Stomach smooth muscle (tissue), 2 donors: Measurements from ENCODE around the gene CCDC170.
"Not testable (repeated sequence)": the region's sequence is repeated elsewhere in the genome, so short reads cannot be mapped to it uniquely, and the experiment has no call there.

Source experiments
- H3K27ac ChIP-seq: one replicate; pipeline ENCODE4 v1.7.0; 2013; ENCODE audit warnings: mild to moderate bottlenecking, low read length, inconsistent platforms
- H3K27me3 ChIP-seq, 2 donors: one replicate each; pipeline ENCODE4 v1.7.0; 2013; ENCODE audit warnings: low read length in 2 of 2; ENCODE audit not compliant: insufficient read depth in 2 of 2, control insufficient read depth in 1 of 2
- H3K36me3 ChIP-seq, 2 donors: one replicate each; pipeline ENCODE4 v1.7.0; 2013; ENCODE audit warnings: low read length in 2 of 2; ENCODE audit not compliant: control insufficient read depth in 2 of 2, insufficient read depth in 2 of 2
- H3K4me1 ChIP-seq: one replicate; pipeline ENCODE4 v1.7.0; 2013; ENCODE audit warnings: low read length; ENCODE audit not compliant: control insufficient read depth, insufficient read depth
- H3K4me3 ChIP-seq, 2 donors: one replicate each; pipeline ENCODE4 v1.7.0; 2013; ENCODE audit warnings: low read length in 2 of 2
- H3K9ac ChIP-seq, 2 donors: one replicate each; pipeline ENCODE4 v1.7.0; 2013; ENCODE audit warnings: low read length in 2 of 2, mild to moderate bottlenecking in 1 of 2
- H3K9me3 ChIP-seq, 2 donors: one replicate each; pipeline ENCODE4 v1.7.0; 2013; ENCODE audit warnings: low read length in 2 of 2; ENCODE audit not compliant: control insufficient read depth in 2 of 2
- donor health status: healthy.
- donor health status: Pancreatic carcinoma.

Gene CCDC170

DNA sequence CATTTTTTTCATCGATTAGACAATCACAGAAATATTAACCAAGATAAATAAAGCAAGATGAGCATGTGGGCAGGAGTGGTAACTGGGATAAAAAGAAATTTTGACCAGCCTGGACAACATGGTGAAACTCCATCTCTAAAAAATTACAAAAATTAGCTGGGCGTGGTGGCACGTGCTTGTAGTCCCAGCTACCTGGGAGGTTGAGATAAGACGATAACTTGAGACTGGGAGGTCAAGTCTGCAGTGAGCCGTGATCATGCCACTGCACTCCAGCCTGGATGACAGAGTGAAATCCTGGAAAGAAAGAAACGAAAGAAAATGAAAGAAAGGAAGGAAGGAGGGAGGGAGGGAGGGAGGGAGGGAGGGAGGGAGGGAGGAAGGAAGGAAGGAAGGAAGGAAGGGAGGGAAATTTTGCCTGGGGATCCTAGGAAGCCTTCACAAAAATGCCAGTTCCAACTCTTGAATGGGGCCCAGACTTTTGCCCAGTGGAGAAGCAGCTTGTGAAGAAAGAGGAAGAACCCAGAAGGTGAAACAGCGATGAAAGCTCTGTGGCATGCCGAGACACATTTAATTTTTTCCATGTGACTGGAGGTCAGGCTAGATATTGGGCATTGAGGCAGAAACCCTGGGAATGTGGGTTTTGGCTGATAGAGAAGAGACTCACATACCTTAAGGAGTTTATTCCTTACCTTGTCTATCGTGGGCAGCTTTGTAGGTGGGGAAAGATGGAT lies 20.3 kb downstream of the CCDC170 start:
- Histone ChIP-seq H3K9me3 (peaks cover 0 to 2% of the 10 kb centered on the region in 2 donors), H3K9ac (no peak overlapping the region), H3K36me3 (no peaks in the 10 kb centered on the region), H3K4me1 (no peaks in the 10 kb centered on the region), H3K4me3 (no peak overlapping the region), H3K27me3 (no peaks in the 10 kb centered on the region), H3K27ac (no peak overlapping the region)

DNA sequence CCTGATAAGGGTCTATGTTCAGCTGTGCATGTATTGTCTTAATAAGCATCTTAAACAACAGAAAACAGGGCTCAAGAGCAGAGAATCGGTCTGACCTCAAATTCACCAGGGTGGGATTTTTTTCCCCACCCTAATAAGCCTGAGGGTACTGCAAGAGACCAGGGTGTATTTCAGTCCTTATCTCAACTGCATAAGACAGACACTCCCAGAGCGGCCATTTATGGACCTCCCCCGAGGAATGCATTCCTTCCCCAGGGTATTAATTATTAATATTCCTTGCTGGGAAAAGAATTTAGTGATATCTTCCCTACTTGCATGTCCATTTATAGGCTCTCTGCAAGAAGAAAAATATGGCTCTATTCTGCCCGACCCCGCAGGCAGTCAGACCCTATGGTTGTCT lies 25.2 kb downstream of the CCDC170 start:
- H3K4me1 ChIP-seq, H3K27me3 ChIP-seq, H3K9me3 ChIP-seq, H3K4me3 ChIP-seq, H3K36me3 ChIP-seq, H3K9ac ChIP-seq, H3K27ac ChIP-seq: not testable (repeated sequence)

DNA sequence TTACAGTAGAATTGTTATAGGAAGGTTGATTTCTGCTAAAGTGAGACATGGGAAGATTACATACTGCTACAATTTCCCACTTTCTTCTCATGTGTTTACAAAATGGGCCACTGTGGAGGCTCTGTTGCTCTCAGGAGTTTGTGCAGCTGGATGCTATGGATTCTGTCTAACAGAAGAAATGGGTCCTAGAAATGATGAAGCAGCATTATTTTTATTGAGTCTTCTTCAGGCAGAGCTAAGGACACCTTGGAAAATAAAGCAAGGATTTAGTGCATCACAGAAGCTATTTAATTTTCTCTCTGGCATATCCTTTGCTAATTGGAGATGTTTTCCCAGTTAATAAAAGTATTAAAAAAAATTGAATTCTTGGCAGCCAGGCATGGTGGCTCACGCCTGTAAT lies 29.2 kb downstream of the CCDC170 start:
- Histone ChIP-seq H3K4me1 (no peaks in the 10 kb centered on the region), H3K36me3 (no peaks in the 10 kb centered on the region), H3K27me3 (no peaks in the 10 kb centered on the region), H3K9ac (no peak overlapping the region), H3K4me3 (no peak overlapping the region), H3K27ac (no peak overlapping the region), H3K9me3 (peaks cover 2% of the 10 kb centered on the region in 2 donors)

DNA sequence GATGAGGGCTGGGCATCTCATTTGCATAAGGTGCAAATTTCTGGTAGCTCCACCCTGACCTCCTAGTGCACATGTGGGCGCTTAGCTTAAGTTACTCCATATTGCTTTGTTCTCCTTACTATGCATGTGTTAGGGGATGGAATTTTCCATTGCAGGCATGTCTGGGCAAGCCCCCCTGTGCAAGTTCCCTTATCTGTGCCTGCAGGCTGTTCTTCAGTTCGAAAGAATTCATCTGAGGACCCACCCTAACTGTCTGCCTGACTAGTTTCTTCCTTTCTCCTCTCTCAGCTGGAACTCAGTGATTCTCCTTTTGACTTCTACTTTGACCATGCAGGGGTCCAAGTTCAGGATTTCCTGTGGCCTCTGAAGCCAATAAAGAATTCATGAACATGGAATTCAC lies 30.2 kb downstream of the CCDC170 start:
- H3K27ac ChIP-seq, result no peak overlapping the region
- no peaks in the 10 kb centered on the region for H3K36me3 ChIP-seq
- no peaks in the 10 kb centered on the region for H3K27me3 ChIP-seq
- H3K9me3 ChIP-seq, result peaks cover 0 to 2% of the 10 kb centered on the region in 2 donors
- H3K9ac ChIP-seq, result no peak overlapping the region
- H3K4me1 ChIP-seq, result no peaks in the 10 kb centered on the region
- no peak overlapping the region for H3K4me3 ChIP-seq

DNA sequence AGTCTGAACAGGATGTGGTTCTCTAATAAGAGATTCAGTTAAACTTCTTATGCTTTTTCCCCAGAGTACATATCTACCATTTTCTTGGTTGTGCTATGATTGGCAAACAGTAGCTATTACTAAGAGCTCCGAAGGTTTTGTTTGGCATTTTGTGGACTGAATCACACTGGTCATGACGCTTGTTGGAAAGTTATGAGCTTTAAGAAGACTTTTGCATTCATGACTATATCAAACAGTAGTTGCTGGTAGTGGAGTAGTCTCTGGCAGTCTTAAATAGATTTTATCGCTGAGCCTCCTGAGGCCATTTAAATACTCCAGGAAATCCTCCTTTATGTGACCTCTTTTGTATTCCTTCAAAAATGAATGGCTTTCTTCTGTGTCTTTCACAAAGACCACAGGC lies 40.8 kb downstream of the CCDC170 start:
- no peak overlapping the region for H3K4me3 ChIP-seq
- H3K27me3 ChIP-seq, result no peaks in the 10 kb centered on the region
- H3K9ac ChIP-seq, result no peak overlapping the region
- H3K4me1 ChIP-seq, result no peaks in the 10 kb centered on the region
- no peak overlapping the region for H3K27ac ChIP-seq
- no peaks in the 10 kb centered on the region for H3K36me3 ChIP-seq
- no peaks in the 10 kb centered on the region for H3K9me3 ChIP-seq

DNA sequence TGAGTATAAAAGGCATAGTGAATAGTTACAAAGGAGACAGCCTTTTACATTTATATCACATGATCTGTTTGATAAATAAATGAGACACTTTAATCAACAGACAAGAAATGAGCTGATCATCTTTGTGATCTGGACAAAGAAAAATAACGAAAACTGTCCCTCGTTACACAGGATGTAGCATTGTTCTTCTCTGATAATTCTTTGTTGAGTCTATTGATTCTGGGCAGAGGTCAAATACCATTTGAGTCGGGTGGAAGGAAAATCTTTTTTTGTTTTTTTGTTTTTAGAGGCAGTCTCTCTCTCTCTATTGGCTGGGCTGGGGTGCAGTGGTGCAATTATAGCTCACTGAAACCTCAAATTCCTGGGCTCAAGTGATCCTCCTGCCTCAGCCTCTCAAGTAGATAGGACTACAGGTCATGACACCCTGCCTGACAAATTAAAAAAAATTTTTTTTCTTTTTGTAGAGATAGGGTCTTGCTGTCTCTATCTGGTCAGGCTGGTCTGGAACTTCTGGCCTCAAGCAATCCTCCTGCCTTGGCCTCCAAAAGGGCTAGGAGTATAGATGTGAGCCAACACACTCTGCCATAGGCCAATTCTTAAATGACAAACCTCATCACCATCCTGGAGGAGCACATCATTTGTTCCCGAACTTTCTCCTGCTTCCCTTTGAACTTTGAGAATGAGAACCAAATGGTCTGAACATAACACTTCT lies 41.8 kb downstream of the CCDC170 start:
- Histone ChIP-seq H3K4me1 (no peaks in the 10 kb centered on the region), H3K4me3 (no peak overlapping the region), H3K36me3 (no peaks in the 10 kb centered on the region), H3K27ac (no peak overlapping the region), H3K9me3 (peaks cover 0 to 5% of the 10 kb centered on the region in 2 donors), H3K27me3 (no peaks in the 10 kb centered on the region), H3K9ac (no peak overlapping the region)

DNA sequence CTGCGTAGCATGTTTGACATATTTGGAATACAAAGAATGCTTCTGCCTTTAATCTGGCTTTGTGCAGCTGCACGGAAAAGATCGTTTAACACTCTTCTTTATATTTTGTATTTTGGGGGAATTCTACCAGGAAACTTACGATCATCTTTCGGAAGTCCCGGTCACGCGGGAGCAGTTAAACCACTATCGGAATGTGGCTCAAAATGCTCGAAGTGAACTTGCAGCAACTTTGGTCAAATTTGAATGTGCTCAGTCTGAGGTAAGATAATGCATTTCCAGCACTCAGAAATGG lies 42.3 kb downstream of the CCDC170 start:
- Histone ChIP-seq H3K27me3 (no peaks in the 10 kb centered on the region), H3K9ac (no peak overlapping the region), H3K36me3 (no peaks in the 10 kb centered on the region), H3K4me1 (no peaks in the 10 kb centered on the region), H3K4me3 (no peak overlapping the region), H3K27ac (no peak overlapping the region), H3K9me3 (peaks cover 0 to 7% of the 10 kb centered on the region in 2 donors)

DNA sequence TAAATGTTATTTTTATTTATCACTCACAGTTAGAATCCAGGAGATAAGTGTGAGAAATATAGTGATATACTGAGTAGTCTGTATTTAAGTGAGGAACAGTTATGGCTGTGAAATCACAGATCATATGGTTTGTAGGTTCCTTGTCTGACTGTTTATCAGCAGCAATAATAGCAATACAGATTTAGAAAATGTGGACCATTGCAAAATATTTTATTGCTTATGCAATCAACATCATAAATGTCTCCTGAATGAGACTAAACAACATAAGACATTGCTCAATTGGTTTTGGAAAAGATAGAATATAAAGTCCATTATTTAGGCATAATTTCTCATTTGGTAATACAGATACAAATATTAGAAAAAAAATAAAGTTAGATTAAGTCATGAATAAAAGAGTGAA lies 43.7 kb downstream of the CCDC170 start:
- Histone ChIP-seq H3K9ac (no peak overlapping the region), H3K4me3 (no peak overlapping the region), H3K27me3 (no peaks in the 10 kb centered on the region), H3K27ac (no peak overlapping the region), H3K9me3 (peaks cover 0 to 7% of the 10 kb centered on the region in 2 donors), H3K36me3 (no peaks in the 10 kb centered on the region), H3K4me1 (no peaks in the 10 kb centered on the region)

DNA sequence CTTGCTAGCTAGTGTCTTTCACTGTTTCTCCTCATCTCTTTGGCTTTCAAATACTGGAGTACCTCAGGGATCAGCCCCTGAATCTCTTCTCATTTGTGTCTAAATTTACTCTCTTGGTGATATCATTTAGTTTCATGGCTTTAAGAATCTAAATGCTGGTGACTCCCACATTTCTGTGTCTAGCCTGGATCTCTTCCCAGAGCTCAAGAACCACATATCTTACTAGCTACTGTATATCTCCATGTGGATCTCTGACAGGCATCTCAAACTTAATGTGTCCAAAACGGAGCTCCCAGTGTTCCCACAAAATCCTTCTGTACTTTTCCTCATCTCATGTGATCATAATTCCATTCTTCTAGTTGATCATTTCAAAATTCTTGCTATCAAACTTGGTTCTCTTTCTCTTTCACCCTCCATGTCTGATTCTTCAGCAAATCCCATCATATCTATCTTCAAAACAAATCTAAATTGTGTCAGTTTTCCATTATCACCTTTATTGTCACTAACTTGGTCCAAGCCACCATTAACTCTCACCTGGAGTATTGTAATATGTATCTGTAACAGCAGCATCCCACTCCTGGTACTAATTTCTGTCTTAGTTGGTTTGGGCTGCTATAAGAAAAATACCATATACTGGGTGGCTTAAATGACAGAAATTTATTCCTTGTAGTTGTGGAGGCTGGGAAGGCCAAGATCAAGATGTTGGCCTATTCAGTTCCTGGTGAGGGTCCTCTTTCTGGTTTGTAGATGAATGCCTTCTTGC lies 45.9 kb downstream of the CCDC170 start:
- H3K4me3 ChIP-seq, result no peak overlapping the region

DNA sequence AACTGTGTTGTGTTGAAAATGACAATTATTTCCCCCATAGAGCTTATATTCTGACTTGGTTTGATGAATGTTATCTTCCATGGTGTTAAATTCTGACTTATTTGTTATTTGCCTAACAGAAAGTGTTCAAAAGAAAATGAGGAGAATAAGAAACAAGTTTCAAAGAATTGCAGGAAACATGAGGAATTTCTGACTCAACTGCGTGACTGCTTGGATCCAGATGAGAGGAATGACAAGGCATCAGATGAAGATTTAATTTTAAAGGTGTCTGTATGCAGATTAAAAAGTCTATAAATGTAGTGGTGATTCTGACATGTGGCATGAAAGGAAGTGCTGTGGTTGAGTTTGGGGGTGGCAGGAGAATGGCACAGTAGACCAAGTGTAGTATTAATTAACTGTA lies 50.6 kb downstream of the CCDC170 start:
- Histone ChIP-seq H3K4me1 (no peaks in the 10 kb centered on the region), H3K9me3 (peaks cover 0 to 7% of the 10 kb centered on the region in 2 donors), H3K4me3 (no peak overlapping the region), H3K27me3 (no peaks in the 10 kb centered on the region), H3K36me3 (no peaks in the 10 kb centered on the region), H3K9ac (no peak overlapping the region), H3K27ac (no peak overlapping the region)

More for the DNA sequence above, 45.9 kb downstream of the CCDC170 start:
- Histone ChIP-seq H3K9ac (no peak overlapping the region), H3K9me3 (peaks cover 0 to 7% of the 10 kb centered on the region in 2 donors), H3K27ac (no peak overlapping the region), H3K27me3 (no peaks in the 10 kb centered on the region), H3K36me3 (no peaks in the 10 kb centered on the region), H3K4me1 (no peaks in the 10 kb centered on the region)

DNA sequence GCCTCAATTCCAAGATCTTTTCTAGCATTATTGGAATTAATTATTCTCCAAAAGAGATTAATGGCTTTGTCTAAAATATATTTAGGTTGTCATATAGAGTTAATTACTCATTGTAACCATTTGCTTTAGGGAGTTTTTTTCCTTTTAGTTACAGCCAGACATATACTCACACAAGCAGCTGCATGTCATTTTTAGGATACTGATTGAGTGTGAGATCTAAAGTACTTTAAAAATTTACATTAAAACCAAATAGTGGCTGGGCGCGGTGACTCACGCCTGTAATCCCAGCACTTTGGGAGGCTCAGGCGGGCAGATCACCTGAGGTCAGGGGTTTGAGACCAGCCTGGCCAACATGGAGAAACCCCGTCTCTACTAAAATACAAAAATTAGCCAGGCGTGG lies 51.1 kb downstream of the CCDC170 start:
- H3K9ac ChIP-seq, H3K4me3 ChIP-seq, H3K27me3 ChIP-seq: not testable (repeated sequence)

More for the DNA sequence above, 51.1 kb downstream of the CCDC170 start:
- H3K9me3 ChIP-seq, H3K36me3 ChIP-seq, H3K4me1 ChIP-seq, H3K27ac ChIP-seq: not testable (repeated sequence)
